Ishikawa (cell line): ENCODE results near the gene PLXNA4.

Experiments
- CEBPB ChIP-seq: IDR thresholded peaks from 2 replicates; pipeline ENCODE4 v1.6.1; 2012
- CREB1 ChIP-seq: IDR thresholded peaks from 2 replicates; pipeline ENCODE4 v1.6.1; 2012; ENCODE audit warnings: low read depth
- EP300 ChIP-seq: IDR thresholded peaks from 2 replicates; pipeline ENCODE4 v1.6.1; 2012; ENCODE audit warnings: borderline replicate concordance
- FOXM1 ChIP-seq: IDR thresholded peaks from 2 replicates; pipeline ENCODE4 v1.6.1; 2012; ENCODE audit warnings: low read depth, borderline replicate concordance
- MAX ChIP-seq: IDR thresholded peaks from 2 replicates; pipeline ENCODE4 v1.6.1; 2012
- RAD21 ChIP-seq: IDR thresholded peaks from 2 replicates; pipeline ENCODE4 v1.6.1; 2012; ENCODE audit warnings: low read depth
- REST ChIP-seq: IDR thresholded peaks from 2 replicates; pipeline ENCODE4 v1.6.1; 2012; ENCODE audit warnings: low read depth, mild to moderate bottlenecking
- TAF1 ChIP-seq: IDR thresholded peaks from 2 replicates; pipeline ENCODE4 v1.6.1; 2012; ENCODE audit warnings: low read depth, mild to moderate bottlenecking
- USF1 ChIP-seq: IDR thresholded peaks from 2 replicates; pipeline ENCODE4 v1.6.1; 2012
- YY1 ChIP-seq: IDR thresholded peaks from 2 replicates; pipeline ENCODE4 v1.6.1; 2012; ENCODE audit warnings: low read depth

GRCh38 chr7:132114411-132114810 lies 461.9 kb downstream of the PLXNA4 start:
- TF ChIP-seq YY1: no peak
- no peak for TF ChIP-seq RAD21
- TF ChIP-seq EP300: no peak
- no peak for TF ChIP-seq FOXM1
- TF ChIP-seq CEBPB: no peak
- TF ChIP-seq TAF1: no peak
- no peak for TF ChIP-seq REST
- no peak for TF ChIP-seq CREB1
- no peak for TF ChIP-seq USF1
- TF ChIP-seq MAX: no peak
